Measurements from ENCODE around the gene CD247.

The CD247 gene

DNA sequence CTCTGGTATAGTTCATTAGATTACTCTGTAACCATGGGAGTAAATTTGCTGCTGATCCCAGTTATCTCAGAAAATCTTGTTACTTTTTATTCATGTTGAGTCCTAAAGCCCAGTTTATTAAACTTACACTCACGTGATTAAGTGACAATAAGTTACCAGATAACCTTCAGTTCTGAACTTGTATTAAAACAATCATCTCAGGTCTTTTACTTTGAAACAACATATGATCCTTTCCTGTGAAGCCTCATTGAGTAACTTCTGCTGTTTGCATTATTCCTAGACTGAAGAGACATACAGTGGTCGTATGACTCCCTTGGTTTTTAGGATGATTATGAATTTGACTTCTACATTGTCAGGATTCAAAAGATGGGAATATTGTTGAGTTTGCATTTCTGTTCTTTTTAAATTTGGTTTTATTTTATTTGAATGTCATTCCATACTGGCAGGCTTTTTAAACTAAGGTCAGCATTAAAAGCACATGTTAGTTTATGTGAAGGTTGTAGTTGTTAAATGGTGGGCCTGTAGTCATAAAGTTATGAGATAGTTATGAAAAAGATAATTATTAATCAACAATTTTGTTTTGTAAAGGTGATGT, 117.9 kb downstream of the CD247 start:
- H3K4me3 Mint-ChIP-seq, result no peak overlapping the region
- TF ChIP-seq, protein P1, sequence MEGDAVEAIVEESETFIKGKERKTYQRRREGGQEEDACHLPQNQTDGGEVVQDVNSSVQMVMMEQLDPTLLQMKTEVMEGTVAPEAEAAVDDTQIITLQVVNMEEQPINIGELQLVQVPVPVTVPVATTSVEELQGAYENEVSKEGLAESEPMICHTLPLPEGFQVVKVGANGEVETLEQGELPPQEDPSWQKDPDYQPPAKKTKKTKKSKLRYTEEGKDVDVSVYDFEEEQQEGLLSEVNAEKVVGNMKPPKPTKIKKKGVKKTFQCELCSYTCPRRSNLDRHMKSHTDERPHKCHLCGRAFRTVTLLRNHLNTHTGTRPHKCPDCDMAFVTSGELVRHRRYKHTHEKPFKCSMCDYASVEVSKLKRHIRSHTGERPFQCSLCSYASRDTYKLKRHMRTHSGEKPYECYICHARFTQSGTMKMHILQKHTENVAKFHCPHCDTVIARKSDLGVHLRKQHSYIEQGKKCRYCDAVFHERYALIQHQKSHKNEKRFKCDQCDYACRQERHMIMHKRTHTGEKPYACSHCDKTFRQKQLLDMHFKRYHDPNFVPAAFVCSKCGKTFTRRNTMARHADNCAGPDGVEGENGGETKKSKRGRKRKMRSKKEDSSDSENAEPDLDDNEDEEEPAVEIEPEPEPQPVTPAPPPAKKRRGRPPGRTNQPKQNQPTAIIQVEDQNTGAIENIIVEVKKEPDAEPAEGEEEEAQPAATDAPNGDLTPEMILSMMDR (IDR thresholded peaks at IDR 0.05; ENCODE audit: unreplicated experiment in 3 of 3), result no peak
- no peaks in the 10 kb centered on the region for H3K9me3 Mint-ChIP-seq
- no peaks in the 10 kb centered on the region for H3K27me3 Mint-ChIP-seq (ENCODE audit: low read depth)
- peaks cover 8% of the 10 kb centered on the region for H3K4me1 Mint-ChIP-seq
- no peak overlapping the region for H3K27ac Mint-ChIP-seq
- peaks cover 38% of the 10 kb centered on the region for H3K36me3 Mint-ChIP-seq (ENCODE audit: low read depth)

DNA sequence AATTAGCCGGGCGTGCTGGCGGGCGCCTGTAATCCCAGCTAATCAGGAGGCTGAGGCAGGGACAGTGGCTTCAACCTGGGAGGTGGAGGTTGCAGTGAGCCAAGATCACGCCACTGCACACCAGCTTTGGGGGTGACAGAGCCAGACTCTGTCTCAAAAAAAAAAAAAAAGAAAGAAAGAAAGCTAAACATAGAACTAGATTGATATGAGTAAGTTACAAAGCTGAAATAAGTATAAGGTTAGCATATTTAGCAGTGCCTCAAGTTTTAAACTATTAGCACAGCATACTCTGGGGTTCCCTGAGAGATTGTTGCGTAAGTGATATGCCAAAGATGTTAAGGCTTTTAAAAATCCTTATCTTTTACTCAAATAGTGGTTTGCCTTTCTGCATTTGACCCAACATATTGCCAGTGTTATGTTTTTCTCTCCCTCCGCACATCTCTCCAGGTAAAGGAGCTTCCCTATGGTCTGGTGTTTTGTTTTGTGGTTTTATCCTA, 126.1 kb downstream of the CD247 start:
- Mint-ChIP-seq H3K4me1 (no peaks in the 10 kb centered on the region), H3K27ac (no peak overlapping the region), H3K9me3 (no peaks in the 10 kb centered on the region), H3K4me3 (no peak overlapping the region), H3K27me3 (ENCODE audit: low read depth) (no peaks in the 10 kb centered on the region), H3K36me3 (ENCODE audit: low read depth) (peaks cover 18% of the 10 kb centered on the region)
- TF ChIP-seq, protein P1 (IDR thresholded peaks at IDR 0.05; ENCODE audit: unreplicated experiment in 3 of 3), result no peak

DNA sequence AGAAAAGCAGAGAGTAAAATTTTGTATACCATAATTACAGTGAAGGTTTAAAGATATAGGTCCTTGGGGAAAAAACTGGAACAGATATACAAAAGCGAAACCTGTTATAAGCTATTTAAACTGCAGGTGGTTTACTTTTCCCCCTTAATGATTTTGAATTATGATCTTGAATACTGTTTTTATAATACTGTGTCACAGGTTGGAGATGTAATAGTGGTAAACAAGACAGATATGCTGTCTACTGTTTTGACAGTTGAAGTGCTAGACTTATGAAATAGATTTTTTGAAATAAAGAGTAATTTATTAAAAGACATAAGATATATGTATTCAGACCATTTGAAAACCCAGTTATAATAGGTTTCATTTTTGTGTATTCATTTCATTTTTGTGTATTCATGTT, 129.4 kb downstream of the CD247 start:
- Mint-ChIP-seq H3K4me3 (no peak overlapping the region), H3K36me3 (ENCODE audit: low read depth) (peaks cover 42% of the 10 kb centered on the region), H3K27me3 (ENCODE audit: low read depth) (no peaks in the 10 kb centered on the region), H3K9me3 (no peaks in the 10 kb centered on the region), H3K4me1 (no peaks in the 10 kb centered on the region), H3K27ac (no peak overlapping the region)
- TF ChIP-seq, protein P1 (IDR thresholded peaks at IDR 0.05; ENCODE audit: unreplicated experiment in 3 of 3), result no peak

DNA sequence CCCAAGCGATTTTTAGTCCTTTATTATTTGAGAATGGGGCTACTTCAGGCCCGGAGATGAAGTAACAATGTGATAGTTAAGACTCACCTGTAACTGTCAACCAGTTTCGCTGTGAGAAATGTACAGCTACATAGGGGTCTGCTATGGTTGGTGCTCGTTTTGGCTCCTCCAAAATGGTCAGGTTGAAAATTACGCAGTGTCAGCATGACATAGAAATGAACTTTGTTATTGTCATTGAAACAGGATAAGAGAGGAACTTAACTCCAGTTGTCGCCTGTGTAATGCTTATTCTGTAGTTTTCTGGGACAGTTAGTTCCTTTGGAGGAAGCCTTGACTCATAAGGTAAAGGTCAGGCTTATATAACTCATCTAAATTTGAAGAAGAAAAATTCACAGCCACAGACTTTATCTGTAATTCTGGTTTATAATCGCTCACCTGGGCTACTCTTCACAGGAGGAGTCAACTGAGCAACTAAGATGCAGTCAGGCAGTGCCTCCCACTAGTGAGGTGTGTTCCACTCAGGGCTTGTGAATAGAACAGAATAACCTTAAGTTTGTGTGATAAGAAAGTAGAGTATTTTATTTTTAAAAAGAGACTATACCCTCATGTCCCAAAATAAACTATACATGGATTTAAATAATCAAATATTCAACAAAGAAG, 130.9 kb downstream of the CD247 start:
- Mint-ChIP-seq H3K27me3 (ENCODE audit: low read depth) (no peaks in the 10 kb centered on the region), H3K36me3 (ENCODE audit: low read depth) (peaks cover 51% of the 10 kb centered on the region), H3K4me1 (no peaks in the 10 kb centered on the region), H3K4me3 (no peak overlapping the region), H3K9me3 (no peaks in the 10 kb centered on the region), H3K27ac (no peak overlapping the region)
- TF ChIP-seq, protein P1 (IDR thresholded peaks at IDR 0.05; ENCODE audit: unreplicated experiment in 3 of 3), result no peak
